HG03135 (cell line): ENCODE data around the gene PEBP1.

Experiments
- ATAC-seq: cut with Tn5 transposase; IDR thresholded peaks from one replicate; pipeline ENCODE4 v1.9.1; 2021; ENCODE audit warnings: mild to moderate bottlenecking, moderate library complexity; ENCODE audit not compliant: unreplicated experiment

PEBP1 gene

DNA sequence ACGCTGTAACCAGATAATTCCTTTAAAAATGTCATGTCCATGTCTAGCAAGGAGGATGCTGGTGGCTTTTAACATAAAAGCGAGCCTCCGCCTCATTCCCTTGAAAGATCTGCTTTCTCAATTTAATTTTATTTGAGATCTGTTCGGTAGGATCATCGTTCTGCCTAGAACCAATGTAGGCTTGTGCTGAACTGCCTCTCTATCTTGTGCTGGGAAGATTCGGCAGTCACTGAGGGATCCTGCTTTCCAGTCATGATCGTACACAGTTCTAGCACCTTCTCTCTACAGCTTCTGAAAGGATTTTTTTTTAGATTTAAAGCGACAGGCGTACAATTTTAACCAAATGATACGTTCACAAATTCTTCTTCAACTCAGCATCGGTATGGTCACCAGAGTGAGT, 54.3 kb downstream of the PEBP1 start:
- no peak for ATAC-seq

DNA sequence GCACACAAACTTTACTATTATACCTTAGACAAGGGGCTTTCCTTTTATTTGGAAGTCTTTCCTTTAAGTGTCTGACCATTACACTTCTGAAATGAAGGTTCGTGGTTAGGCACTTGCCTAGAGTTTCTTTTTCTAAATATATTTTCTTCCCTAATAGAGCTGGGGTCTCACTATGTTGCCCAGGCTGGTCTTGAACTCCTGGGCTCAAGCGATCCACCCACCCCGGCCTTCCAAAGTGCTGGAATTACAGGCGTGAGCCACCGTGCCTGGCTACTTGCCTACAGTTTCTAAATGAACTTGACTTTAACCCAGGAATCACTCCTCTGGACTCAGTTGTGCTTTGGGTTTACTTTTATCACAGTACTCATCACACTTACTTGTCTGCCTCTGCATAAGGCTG, 57.6 kb downstream of the PEBP1 start:
- ATAC-seq, result no peak

DNA sequence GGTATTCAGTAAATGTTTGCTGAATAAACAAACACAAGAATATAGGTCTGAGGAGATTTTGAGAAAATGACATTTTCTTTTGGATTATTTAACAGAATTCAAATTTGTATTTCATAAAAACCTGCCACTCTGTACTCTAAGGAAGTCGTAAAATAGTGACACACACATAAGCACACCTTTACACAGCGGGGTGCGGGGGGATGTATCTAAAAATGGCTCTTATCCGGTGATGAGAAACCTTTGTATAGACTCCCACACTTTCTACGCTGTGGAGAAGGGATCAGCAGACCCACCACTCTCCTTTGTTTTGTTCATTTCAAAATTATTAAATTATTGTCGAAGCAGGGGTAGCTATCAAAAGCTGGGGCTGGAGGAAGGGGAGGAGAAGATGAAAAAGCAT, 58.0 kb downstream of the PEBP1 start:
- no peak for ATAC-seq
